Activated T-cell treated with anti-CD3 and anti-CD28 coated beads, Interleukin-2, amount 50 U/mL, for 72 hours (primary cell): ENCODE data around the gene FAM98B. TPM values are rescaled to one million over a fixed set of nuclear protein-coding genes. Genes with fewer than 3 reads are reported as not detected.

ENCODE experiments used
- ATAC-seq, 2 donors: fragments of 150-1000 bp; cut with Tn5 transposase; replicated peaks in 1 of 2; 2 replicates each; pipeline ENCODE4 v1.10.0; 2021; ENCODE audit warnings: moderate library complexity in 2 of 2, mild to moderate bottlenecking in 1 of 2
- DNase-seq, 2 donors: peaks; one replicate each; pipeline ENCODE4 v3.0.0; 2021 to 2022; ENCODE audit warnings: mixed read lengths in 1 of 2
- H3K27ac Mint-ChIP-seq: one replicate; pipeline ENCODE4 v1.8.0; 2022; ENCODE audit warnings: mild to moderate bottlenecking, moderate library complexity, mixed read lengths
- H3K27me3 Mint-ChIP-seq: one replicate; pipeline ENCODE4 v1.8.0; 2022; ENCODE audit warnings: low read depth, mixed read lengths
- H3K36me3 Mint-ChIP-seq, 2 donors: one replicate each; pipeline ENCODE4 v1.8.0; 2022; ENCODE audit warnings: mixed read lengths in 2 of 2, mild to moderate bottlenecking in 1 of 2; ENCODE audit not compliant: insufficient read depth in 2 of 2
- H3K4me1 Mint-ChIP-seq: one replicate; pipeline ENCODE4 v1.8.0; 2022; ENCODE audit warnings: low read depth, mixed read lengths
- H3K4me3 Mint-ChIP-seq, 2 donors: one replicate each; pipeline ENCODE4 v1.8.0; 2022; ENCODE audit warnings: mild to moderate bottlenecking in 2 of 2, mixed read lengths in 2 of 2, moderate library complexity in 2 of 2
- H3K9me3 Mint-ChIP-seq, 2 donors: one replicate each; pipeline ENCODE4 v1.8.0; 2022; ENCODE audit warnings: mixed read lengths in 2 of 2
- total RNA-seq, 2 donors: library from RNA; stranded (reverse); gene quantifications; one replicate each; pipeline ENCODE4 v1.2.3, GENCODE V29; 2022

Gene FAM98B
- total RNA-seq, 2 donors from 2014 or later = 30.3 to 32.4 TPM

DNA sequence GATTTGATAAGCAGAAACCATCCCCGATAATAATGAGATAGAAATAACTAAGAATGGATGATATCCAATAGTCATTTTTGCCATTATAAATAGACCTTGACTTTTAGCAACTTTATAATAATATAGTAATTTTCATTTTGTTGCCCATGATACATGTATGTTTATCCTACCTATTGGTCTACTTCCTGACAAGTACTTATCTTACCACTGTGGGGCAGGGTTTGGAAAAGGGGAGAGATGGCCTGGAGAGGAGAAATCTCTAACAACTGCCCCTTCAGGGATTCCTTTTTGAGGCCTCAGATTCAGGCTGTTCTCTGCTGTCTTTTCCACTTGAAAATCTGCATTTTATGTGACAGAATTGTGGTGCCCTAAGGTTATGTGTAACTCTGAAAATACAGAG, 42.2 kb downstream of the FAM98B start:
- no peak overlapping the region for H3K4me3 Mint-ChIP-seq
- peaks cover 0 to 2% of the 10 kb centered on the region in 2 donors for H3K9me3 Mint-ChIP-seq
- DNase-seq (no peak), ATAC-seq (no peak)
- H3K4me1 Mint-ChIP-seq = peaks cover 12% of the 10 kb centered on the region
- H3K36me3 Mint-ChIP-seq = peaks cover 43 to 66% of the 10 kb centered on the region in 2 donors
- H3K27me3 Mint-ChIP-seq = no peaks in the 10 kb centered on the region
- H3K27ac Mint-ChIP-seq = peak overlapping the region; percentile 68

DNA sequence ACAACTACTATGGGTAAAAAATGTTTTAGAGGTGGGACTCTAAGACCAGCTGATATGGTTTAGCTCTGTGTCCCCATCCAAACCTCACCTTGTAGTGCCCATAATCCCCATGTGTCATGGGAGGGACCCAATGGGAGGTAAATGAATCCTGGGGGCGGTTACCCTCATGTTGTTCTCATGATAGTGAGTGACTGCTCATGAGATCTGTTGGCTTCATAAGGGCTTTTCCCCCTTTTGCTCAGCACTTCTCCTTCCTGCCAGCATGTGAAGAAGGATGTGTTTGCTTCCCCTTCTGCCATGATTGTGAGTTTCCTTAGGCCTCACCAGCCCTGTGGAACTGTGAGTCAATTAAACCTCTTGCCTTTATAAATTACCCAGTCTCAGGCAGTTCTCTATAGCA, 45.7 kb downstream of the FAM98B start:
- Mint-ChIP-seq H3K9me3 (peaks cover 0 to 2% of the 10 kb centered on the region in 2 donors), H3K36me3 (peaks cover 56 to 74% of the 10 kb centered on the region in 2 donors), H3K4me1 (peaks cover 17% of the 10 kb centered on the region), H3K27me3 (no peaks in the 10 kb centered on the region), H3K4me3 (no peak overlapping the region), H3K27ac (peak overlapping the region; percentile 86)
- ATAC-seq = no peak
- no peak for DNase-seq

DNA sequence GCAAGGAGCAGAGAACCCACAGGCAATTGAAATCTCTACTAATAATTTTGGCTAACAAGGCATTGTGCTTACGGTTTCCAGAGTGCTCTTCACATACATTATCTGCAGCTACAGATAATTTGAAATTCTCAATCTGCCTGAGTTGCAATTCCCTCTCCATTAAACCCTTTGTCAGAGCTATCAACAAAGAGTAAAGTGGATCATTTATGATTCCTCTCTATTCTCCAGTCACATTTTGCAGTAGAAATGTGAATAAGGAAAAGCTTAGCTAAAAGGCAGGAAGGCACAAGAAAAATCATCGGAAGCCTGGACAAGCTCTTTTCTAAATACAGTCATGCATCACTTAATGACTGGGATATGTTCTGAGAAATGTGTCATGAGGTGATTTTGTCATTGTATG, 49.6 kb downstream of the FAM98B start:
- peaks cover 0 to 2% of the 10 kb centered on the region in 2 donors for H3K9me3 Mint-ChIP-seq
- ATAC-seq (no peak), DNase-seq (no peak)
- H3K27ac Mint-ChIP-seq = peak overlapping the region; percentile 83
- no peaks in the 10 kb centered on the region for H3K27me3 Mint-ChIP-seq
- no peak overlapping the region for H3K4me3 Mint-ChIP-seq
- H3K36me3 Mint-ChIP-seq = peaks cover 54 to 76% of the 10 kb centered on the region in 2 donors
- H3K4me1 Mint-ChIP-seq = peaks cover 30% of the 10 kb centered on the region

DNA sequence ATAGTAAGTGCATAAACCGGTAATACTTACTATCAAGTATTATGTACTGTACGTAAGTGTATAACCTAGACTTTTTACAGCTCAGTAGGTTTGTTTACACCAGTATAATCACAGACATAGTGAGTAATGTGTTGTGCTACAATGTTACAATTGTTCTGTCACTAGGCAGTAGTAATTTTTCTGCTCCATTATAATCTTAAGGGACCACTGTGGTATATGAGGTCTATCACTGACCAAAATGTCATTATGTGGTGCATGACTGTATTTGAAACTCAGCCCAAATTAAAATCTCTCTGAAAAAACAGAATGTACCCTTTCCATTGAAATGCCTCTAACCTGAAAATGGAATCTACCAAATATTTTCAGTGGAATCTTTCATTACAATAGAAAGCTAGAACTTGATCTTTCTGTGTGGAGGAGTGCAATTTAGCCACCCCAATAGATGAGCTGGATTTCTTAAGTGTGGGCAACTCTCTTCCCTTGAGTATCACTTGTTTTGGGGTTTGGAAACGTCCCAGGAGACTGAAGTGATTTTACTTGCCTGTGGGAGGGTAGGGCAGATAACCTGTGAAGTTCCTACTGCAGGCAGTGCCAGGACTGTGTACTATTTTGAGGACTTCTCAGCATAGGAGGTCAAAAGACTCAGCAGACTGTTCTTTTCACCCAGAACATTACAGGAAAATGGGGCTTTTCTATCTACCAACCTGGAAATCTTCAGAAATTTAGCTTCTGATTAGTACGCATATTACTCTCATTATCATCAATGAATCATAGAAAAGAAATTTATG, 50.9 kb downstream of the FAM98B start:
- Mint-ChIP-seq H3K36me3 (peaks cover 43 to 66% of the 10 kb centered on the region in 2 donors), H3K27ac (peak overlapping the region; percentile 91), H3K27me3 (no peaks in the 10 kb centered on the region), H3K4me1 (peaks cover 37% of the 10 kb centered on the region), H3K9me3 (peaks cover 0 to 2% of the 10 kb centered on the region in 2 donors), H3K4me3 (no peak overlapping the region)
- ATAC-seq = peak in 1 of 2 donors; percentile 30
- no peak for DNase-seq

DNA sequence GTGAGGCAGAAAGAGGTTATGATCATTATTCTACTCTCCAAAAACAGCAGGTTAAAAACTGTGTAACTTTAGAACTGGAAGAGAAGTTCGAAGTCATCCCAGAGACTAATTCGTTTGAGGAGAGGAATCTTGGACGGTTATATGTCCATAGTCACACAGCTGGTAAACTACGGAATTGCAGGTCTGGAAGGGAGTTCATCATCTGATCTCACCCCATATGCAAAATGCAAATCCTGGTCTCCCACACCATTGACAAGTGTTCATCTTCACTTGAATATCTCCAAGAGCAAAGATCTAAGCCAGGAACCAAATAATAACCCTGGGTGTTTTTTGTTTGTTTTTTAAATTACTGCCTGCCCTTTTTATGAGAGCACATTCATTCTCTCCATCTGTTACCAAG, 53.1 kb downstream of the FAM98B start:
- peaks cover 33 to 56% of the 10 kb centered on the region in 2 donors for H3K36me3 Mint-ChIP-seq
- no peak overlapping the region for H3K4me3 Mint-ChIP-seq
- H3K9me3 Mint-ChIP-seq = no peaks in the 10 kb centered on the region
- ATAC-seq = no peak
- DNase-seq = no peak
- peak overlapping the region; percentile 84 for H3K27ac Mint-ChIP-seq
- peaks cover 39% of the 10 kb centered on the region for H3K4me1 Mint-ChIP-seq
- no peaks in the 10 kb centered on the region for H3K27me3 Mint-ChIP-seq

DNA sequence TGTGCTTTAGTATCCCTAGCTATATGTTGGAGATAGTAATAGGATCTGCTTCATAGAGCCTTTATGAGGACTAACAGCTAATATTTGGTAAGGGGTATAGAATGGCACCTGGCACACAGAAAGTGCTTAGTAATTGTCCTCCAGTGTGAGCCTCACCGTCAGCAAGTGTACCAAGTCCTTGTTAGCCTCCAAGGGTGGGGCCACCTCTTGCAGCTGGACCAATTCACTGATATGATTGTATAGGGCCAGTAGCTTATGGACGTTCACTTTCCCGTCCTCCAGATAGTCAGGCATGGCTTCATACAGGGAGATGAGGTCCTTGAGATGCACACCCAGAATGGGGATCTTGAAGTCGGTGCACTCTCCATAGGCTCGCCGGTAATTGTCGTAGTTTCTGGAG, 53.6 kb downstream of the FAM98B start:
- H3K27ac Mint-ChIP-seq = peak overlapping the region; percentile 84

DNA sequence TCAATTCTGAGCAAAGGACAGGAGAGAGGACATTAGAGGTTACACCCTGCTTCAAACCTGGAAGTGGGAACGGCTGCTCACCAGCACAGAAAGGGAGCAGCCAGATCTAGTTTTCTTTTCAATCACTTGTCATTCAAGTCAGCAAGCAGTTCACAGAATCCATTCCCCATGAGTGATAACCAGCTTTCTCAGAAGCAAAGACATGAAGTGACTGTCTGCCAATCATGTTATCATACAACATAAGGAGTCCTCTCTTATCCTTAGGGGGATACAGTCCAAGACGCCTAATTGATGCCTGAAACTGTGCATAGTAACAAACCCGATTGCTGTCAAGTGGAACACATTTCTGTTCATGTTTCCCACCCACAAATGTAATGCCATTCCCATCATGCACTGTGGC, 54.7 kb downstream of the FAM98B start:
- H3K36me3 Mint-ChIP-seq = peaks cover 22 to 47% of the 10 kb centered on the region in 2 donors
- peak; percentile 74 to 83 for ATAC-seq
- H3K4me1 Mint-ChIP-seq = peaks cover 33% of the 10 kb centered on the region
- peak overlapping the region; percentile 95 for H3K27ac Mint-ChIP-seq
- no peaks in the 10 kb centered on the region for H3K9me3 Mint-ChIP-seq
- H3K4me3 Mint-ChIP-seq = peak overlapping the region in 1 of 2 donors; percentile 77
- no peaks in the 10 kb centered on the region for H3K27me3 Mint-ChIP-seq
- DNase-seq = peak; percentile 16 to 34

More for the DNA sequence above, 53.6 kb downstream of the FAM98B start:
- peaks cover 33% of the 10 kb centered on the region for H3K4me1 Mint-ChIP-seq
- no peaks in the 10 kb centered on the region for H3K27me3 Mint-ChIP-seq
- DNase-seq (no peak), ATAC-seq (no peak)
- H3K36me3 Mint-ChIP-seq = peaks cover 30 to 53% of the 10 kb centered on the region in 2 donors
- no peaks in the 10 kb centered on the region for H3K9me3 Mint-ChIP-seq
- no peak overlapping the region for H3K4me3 Mint-ChIP-seq

DNA sequence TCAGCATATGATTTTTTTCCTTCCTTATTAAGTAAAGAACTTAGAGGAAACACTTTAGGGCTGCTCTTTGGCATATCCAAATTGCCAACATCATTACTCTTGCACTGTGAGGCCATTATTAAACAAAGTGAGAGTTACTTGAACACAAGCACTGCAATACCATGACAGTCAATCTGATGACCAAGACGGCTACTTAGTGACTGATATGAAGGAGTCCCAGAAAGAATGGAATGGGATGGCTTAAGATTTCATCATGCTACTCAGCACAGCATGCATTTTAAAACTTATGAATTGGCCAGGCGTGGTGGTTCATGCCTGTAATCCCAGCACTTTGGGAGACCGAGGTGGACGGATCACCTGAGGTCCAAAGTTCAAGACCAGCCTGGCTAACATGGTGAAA, 55.2 kb downstream of the FAM98B start:
- DNase-seq = no peak
- Mint-ChIP-seq H3K4me1 (peaks cover 33% of the 10 kb centered on the region), H3K36me3 (peaks cover 23 to 48% of the 10 kb centered on the region in 2 donors), H3K27me3 (no peaks in the 10 kb centered on the region), H3K27ac (peak overlapping the region; percentile 95), H3K4me3 (peak overlapping the region in 1 of 2 donors; percentile 77), H3K9me3 (no peaks in the 10 kb centered on the region)
- peak; percentile 37 to 74 for ATAC-seq

DNA sequence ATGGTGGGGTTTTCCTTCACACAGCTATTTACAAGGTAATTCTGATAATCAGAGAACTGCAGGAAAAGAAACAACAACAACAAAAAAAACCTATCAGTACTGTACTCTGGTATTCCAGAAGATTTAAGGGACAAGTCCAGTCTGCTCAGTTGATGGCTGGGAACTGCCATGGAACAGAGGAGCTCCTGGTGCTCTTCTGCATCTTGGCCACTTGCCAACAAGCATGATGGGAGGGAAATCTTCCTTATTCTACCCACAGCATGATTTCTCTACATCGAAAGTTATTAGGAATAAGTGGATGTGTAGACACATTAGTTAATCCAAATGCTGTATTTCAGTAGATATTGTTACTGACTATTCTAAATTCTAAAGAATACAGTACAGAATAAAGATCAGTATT, 59.0 kb downstream of the FAM98B start:
- no peak for ATAC-seq
- no peak for DNase-seq
- Mint-ChIP-seq H3K4me3 (no peak overlapping the region), H3K4me1 (peaks cover 32% of the 10 kb centered on the region), H3K36me3 (peaks cover 23 to 47% of the 10 kb centered on the region in 2 donors), H3K27ac (no peak overlapping the region), H3K27me3 (no peaks in the 10 kb centered on the region), H3K9me3 (no peaks in the 10 kb centered on the region)

DNA sequence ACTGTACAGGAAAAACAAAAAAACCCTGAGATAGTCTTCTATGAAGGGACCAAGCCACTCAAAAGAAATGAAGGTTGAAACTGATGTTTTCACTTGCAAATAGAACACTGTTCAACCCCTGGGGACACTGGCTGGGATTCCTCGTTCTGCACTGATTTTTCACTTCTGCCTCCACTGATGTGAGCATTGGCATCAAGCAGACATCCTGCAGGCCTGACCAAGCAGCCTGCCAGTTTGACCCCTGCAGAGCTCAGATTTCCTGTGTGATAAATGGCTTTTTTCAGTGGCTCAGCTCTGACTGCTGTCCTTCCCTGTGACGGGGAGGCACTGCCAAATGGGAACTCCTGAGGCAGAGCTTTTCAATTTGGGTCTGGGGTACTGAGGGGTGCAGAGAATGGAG, 60.7 kb downstream of the FAM98B start:
- Mint-ChIP-seq H3K36me3 (peaks cover 26 to 49% of the 10 kb centered on the region in 2 donors), H3K4me3 (no peak overlapping the region), H3K9me3 (no peaks in the 10 kb centered on the region), H3K4me1 (peaks cover 33% of the 10 kb centered on the region), H3K27me3 (no peaks in the 10 kb centered on the region), H3K27ac (peak overlapping the region; percentile 87)
- no peak for DNase-seq
- ATAC-seq = no peak

DNA sequence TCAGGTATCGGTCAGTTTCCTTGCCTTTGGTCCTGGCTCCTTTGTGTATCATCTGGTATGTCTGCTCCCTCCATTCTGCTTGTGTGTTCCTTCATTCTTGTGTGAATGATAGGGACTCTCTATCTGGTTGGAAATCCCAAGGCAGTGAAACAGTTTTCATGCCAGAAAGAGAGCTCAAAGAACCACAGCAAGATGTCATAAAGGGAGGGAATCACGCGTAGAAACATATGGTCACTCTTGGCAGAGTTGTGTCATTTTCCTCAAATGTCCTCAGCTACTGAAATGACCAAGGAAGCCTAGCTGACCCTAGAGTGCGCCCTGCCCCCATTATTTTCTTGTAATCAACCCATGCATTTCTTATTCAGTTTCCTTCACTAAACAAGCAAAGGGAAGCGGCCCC, 62.7 kb downstream of the FAM98B start:
- H3K4me1 Mint-ChIP-seq = peaks cover 36% of the 10 kb centered on the region
- no peaks in the 10 kb centered on the region for H3K27me3 Mint-ChIP-seq
- H3K9me3 Mint-ChIP-seq = no peaks in the 10 kb centered on the region
- ATAC-seq (no peak), DNase-seq (no peak)
- H3K36me3 Mint-ChIP-seq = peaks cover 26 to 41% of the 10 kb centered on the region in 2 donors
- no peak overlapping the region for H3K4me3 Mint-ChIP-seq
- H3K27ac Mint-ChIP-seq = peak overlapping the region; percentile 87

DNA sequence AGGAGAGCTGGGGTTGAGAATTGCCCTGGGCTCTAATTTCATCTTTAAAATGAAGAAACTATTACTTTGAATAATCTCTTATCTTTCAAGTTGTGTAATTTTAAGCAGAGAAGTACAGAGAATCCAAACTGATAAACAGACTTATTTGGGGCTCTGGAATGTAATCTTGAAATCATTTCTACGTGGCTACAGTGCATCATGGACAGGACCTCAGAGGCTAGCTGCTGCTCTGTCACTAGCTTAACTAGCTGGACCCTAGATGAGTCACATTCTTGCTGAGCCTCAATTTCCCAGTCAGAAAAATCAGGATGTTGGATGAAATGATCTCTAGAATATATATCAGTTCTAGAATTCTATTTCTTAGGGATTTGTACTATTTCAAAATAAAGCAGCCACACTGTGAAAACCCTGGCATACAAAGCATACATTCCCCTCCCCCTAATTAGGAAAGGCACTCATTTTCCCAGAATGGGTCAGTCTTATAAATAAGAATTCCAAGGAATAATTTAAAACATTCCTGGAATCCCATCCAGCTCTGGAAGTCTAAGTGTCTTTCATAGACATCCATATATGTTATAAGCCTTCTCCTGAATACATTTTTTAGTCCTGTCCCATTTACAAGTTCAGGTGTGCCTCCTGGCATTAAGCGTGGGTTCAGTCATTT, 63.5 kb downstream of the FAM98B start:
- Mint-ChIP-seq H3K4me1 (peaks cover 44% of the 10 kb centered on the region), H3K27ac (peak overlapping the region; percentile 89), H3K9me3 (no peaks in the 10 kb centered on the region), H3K36me3 (peaks cover 24 to 47% of the 10 kb centered on the region in 2 donors), H3K4me3 (no peak overlapping the region), H3K27me3 (no peaks in the 10 kb centered on the region)
- ATAC-seq = no peak
- DNase-seq = no peak

DNA sequence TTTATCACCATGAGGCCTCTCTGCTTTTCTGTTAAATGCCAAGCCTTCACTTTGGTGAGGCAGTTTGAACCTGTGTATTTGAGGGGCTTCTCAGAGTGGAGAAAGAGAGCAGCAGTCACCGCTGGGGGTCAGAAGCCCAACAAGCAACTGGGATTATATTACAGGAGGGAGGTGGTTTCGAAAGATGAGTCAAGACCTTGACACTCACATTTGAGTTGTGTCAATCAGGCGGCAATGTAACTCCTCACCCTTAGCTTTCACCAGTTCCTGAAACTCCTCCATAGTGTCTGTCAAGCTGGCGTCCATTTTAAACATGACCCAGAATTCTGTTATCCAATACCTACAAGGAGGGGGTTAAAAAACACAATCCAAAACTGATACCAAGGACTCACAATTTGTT, 64.2 kb downstream of the FAM98B start:
- Mint-ChIP-seq H3K27me3 (no peaks in the 10 kb centered on the region), H3K36me3 (peaks cover 28 to 52% of the 10 kb centered on the region in 2 donors), H3K4me3 (no peak overlapping the region), H3K4me1 (peaks cover 51% of the 10 kb centered on the region), H3K27ac (peak overlapping the region; percentile 89), H3K9me3 (no peaks in the 10 kb centered on the region)
- DNase-seq = no peak
- peak in 1 of 2 donors; percentile 23 for ATAC-seq
